ENCODE data around the gene SLC25A48. TPM values are rescaled to one million over a fixed set of nuclear protein-coding genes. Genes with fewer than 3 reads are reported as not detected.

Gene SLC25A48
- total RNA-seq, 1 experiment from 2014 or later = 0.38 TPM

- H3K36me3 ChIP-seq (replicated peaks; ENCODE audit: control insufficient read depth, insufficient read depth, low read length) = no peaks in the 10 kb centered on the region
- no peak for DNase-seq
- peaks cover 8% of the 10 kb centered on the region for H3K27me3 ChIP-seq (ENCODE audit: control insufficient read depth, insufficient read depth, low read length)
- H3K4me3 ChIP-seq (ENCODE audit: insufficient read depth, low read depth, low read length) = no peak overlapping the region
These were observed 56.8 kb downstream of the SLC25A48 start for GRCh38 chr5:135891268-135891667.

- peaks cover 8% of the 10 kb centered on the region for H3K27me3 ChIP-seq (ENCODE audit: control insufficient read depth, insufficient read depth, low read length)
- H3K4me3 ChIP-seq (ENCODE audit: insufficient read depth, low read depth, low read length) = no peak overlapping the region
- no peaks in the 10 kb centered on the region for H3K36me3 ChIP-seq (replicated peaks; ENCODE audit: control insufficient read depth, insufficient read depth, low read length)
- peak; percentile 68 for DNase-seq
These were observed 57.3 kb downstream of the SLC25A48 start for GRCh38 chr5:135891791-135892190.

GRCh38 chr5:135894276-135894675 is 59.8 kb downstream of the SLC25A48 start:
- H3K4me3 ChIP-seq (ENCODE audit: insufficient read depth, low read depth, low read length) = no peak overlapping the region
- DNase-seq = no peak
- H3K27me3 ChIP-seq (ENCODE audit: control insufficient read depth, insufficient read depth, low read length) = peaks cover 2% of the 10 kb centered on the region; the same call in 1 of the 2 replicates
- no peaks in the 10 kb centered on the region for H3K36me3 ChIP-seq (replicated peaks; ENCODE audit: control insufficient read depth, insufficient read depth, low read length)

DNA sequence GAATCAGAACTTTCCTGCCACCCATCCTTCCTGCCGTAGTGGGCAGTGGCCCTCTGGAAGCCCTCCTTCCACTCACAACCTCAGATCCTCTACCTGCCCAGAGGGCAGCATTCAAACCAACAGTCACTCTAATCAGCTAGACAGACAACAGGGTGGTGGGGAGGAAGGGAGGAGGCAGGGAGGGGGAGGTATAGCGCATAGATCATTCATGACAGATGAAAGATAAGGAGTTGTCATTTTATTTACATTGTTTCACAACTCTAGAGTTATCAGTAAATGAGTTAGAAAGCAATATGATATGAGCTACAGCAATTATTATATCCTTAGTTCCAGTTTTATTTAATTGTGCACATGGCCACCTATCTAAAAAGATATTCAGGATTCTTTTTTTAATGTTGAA is 60.3 kb downstream of the SLC25A48 start:
- no peak for DNase-seq
- Histone ChIP-seq H3K27me3 (ENCODE audit: control insufficient read depth, insufficient read depth, low read length) (peaks cover 2% of the 10 kb centered on the region; the same call in 1 of the 2 replicates), H3K36me3 (replicated peaks; ENCODE audit: control insufficient read depth, insufficient read depth, low read length) (no peaks in the 10 kb centered on the region), H3K4me3 (ENCODE audit: insufficient read depth, low read depth, low read length) (no peak overlapping the region)

DNA sequence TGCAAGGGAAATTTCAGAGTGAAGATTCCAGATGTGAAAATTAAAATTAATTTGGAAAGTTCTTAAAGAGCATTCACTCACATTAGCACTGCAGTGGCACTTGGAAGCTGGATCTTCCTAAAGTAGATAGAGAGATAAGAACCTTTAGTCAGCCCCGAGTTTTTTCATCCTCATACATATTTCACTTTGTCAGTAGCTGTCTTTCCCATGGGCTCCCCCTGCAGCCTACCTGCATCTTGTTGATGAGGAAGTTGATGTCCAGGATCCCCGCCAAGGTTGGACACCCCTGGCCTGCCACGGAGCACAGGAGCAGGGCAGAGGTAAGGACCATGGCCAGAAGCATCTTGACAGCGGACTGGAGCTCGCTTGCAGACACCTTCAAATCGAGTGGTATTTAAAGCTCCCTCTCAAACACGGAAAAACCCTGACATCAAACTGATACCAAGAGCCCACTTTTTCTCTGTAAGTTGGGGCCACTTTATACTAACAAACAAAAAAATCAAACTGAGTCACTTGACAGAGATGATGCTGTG is 61.1 kb downstream of the SLC25A48 start, which contains the start of gene IL9:
Gene IL9 (minus strand): TSS at position 368 of the 533 bp plus-strand sequence. CDS start 25 bp downstream, at position 343.
- Histone ChIP-seq H3K27me3 (ENCODE audit: control insufficient read depth, insufficient read depth, low read length) (peaks cover 2% of the 10 kb centered on the region; the same call in 1 of the 2 replicates), H3K36me3 (replicated peaks; ENCODE audit: control insufficient read depth, insufficient read depth, low read length) (no peaks in the 10 kb centered on the region), H3K4me3 (ENCODE audit: insufficient read depth, low read depth, low read length) (no peak within 1 kb of the TSS)
- DNase-seq = no peak

GRCh38 chr5:135898651-135899050 is 64.2 kb downstream of the SLC25A48 start:
- no peak overlapping the region for H3K4me3 ChIP-seq (ENCODE audit: insufficient read depth, low read depth, low read length)
- peaks cover 2% of the 10 kb centered on the region; the same call in 1 of the 2 replicates for H3K27me3 ChIP-seq (ENCODE audit: control insufficient read depth, insufficient read depth, low read length)
- H3K36me3 ChIP-seq (replicated peaks; ENCODE audit: control insufficient read depth, insufficient read depth, low read length) = no peaks in the 10 kb centered on the region
- DNase-seq = no peak

DNA sequence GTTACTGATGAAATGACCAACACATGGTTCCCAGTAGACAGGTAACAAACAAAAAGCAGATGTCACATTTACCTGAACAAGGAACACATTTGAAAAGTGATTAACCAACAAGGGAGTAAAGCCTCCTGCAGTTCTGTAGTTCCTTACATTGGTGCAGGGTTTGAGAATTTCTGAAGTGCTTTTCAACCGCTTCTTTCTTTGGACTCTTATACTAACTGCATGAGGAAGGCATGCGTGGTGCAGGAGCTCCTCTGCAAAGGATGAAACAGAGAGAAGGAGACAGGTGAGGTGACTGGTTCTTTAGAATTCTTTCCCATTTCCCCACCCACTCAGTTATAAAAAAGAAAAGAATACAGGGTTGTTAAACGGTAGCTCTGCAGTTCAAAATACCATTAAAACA is 65.8 kb downstream of the SLC25A48 start:
- no peak for DNase-seq
- Histone ChIP-seq H3K36me3 (replicated peaks; ENCODE audit: control insufficient read depth, insufficient read depth, low read length) (no peaks in the 10 kb centered on the region), H3K27me3 (ENCODE audit: control insufficient read depth, insufficient read depth, low read length) (peaks cover 2% of the 10 kb centered on the region; the same call in 1 of the 2 replicates), H3K4me3 (ENCODE audit: insufficient read depth, low read depth, low read length) (no peak overlapping the region)

DNA sequence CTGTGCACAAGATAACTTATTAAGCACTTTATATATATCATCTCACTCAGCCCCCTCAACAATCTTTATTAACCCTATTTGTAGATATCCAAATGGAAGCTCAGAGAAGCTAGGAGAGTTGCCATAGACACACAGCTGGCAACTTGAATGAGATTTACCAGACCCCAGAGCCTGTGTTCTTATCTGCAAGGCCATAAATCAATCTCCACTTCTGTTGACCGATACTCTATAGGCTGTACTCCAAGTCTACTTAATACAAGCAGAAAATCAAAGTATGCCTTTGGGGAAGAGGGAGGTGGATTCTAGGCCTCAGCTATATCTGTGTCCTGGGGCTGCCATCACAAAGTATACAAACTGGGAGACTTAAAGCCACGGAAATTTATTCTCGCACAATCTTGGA is 67.2 kb downstream of the SLC25A48 start:
- H3K36me3 ChIP-seq (replicated peaks; ENCODE audit: control insufficient read depth, insufficient read depth, low read length) = no peaks in the 10 kb centered on the region
- peaks cover 2% of the 10 kb centered on the region; the same call in 1 of the 2 replicates for H3K27me3 ChIP-seq (ENCODE audit: control insufficient read depth, insufficient read depth, low read length)
- no peak for DNase-seq
- H3K4me3 ChIP-seq (ENCODE audit: insufficient read depth, low read depth, low read length) = no peak overlapping the region

- peaks cover 2% of the 10 kb centered on the region; the same call in 1 of the 2 replicates for H3K27me3 ChIP-seq (ENCODE audit: control insufficient read depth, insufficient read depth, low read length)
- no peaks in the 10 kb centered on the region for H3K36me3 ChIP-seq (replicated peaks; ENCODE audit: control insufficient read depth, insufficient read depth, low read length)
- no peak for DNase-seq
- no peak overlapping the region for H3K4me3 ChIP-seq (ENCODE audit: insufficient read depth, low read depth, low read length)
These were observed 70.7 kb downstream of the SLC25A48 start for GRCh38 chr5:135905144-135905543.

DNA sequence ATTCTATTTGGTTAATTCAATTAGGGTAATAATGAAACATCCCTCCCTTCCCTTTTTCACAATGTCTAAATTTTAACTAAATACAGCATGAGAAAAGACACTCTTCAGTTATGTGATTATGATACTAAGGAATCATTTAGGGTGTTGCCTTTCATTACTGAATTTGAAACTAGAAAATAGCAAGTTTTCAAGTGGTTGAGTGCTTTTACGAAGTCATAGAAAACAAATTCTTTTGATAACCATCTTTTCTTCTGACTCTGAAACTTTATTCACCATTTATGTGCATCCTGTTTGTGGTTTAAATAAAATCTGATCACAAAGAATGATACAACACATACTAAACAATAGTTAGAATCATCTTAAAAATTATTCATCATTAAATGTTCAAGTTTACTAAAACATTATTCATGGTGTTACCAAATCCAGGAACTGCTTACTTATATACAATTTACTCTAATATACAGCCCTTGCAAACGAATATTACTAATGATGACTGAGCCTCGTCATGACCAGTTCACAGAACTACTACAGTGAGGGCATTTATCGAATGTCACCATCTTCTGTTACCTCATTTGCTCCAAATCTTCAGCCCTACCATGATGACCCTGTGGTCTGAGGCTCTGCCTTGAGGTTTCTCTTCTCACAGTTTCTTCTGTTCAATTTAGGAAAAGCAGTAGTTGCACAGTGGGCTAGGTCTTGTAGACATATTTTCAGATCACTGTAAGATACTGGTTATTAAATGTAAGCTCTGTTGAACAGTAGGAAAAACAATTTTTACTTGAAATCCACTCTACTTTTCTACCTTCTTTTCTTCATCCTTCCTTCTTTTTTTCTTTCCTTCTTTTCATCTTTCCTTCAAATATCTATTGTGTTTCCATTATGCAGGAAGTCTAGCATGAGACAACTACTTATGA is 79.5 kb downstream of the SLC25A48 start:
- H3K4me3 ChIP-seq (ENCODE audit: insufficient read depth, low read depth, low read length) = no peak overlapping the region
- H3K27me3 ChIP-seq (ENCODE audit: control insufficient read depth, insufficient read depth, low read length) = peaks cover 8% of the 10 kb centered on the region; the same call in 1 of the 2 replicates
- DNase-seq = no peak
- H3K36me3 ChIP-seq (replicated peaks; ENCODE audit: control insufficient read depth, insufficient read depth, low read length) = no peaks in the 10 kb centered on the region

DNA sequence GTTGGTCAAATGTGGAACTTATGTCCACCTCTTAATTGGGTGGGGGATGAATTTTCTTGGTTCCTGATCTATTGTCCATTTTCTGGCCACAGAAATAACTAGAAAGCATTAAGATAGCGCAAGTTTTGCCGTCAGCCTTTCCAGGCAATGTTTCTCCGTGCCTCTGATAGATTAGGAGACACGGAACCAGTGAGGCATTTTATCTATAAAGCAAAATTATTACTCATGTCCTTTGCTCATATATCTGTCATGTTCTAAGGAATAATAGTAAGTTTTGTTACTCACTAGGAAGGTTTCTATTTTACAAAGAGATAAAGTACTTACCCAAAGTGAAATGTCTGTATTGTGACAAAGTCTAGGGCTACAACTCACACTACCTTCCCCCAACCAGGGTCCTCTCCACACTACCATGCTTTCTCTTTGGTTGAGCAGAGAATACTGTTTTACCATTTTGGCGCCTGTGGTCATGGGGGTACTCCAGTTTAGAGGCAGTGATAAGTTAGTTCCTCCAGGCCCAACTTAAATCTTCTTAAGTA is 81.1 kb downstream of the SLC25A48 start:
- Histone ChIP-seq H3K27me3 (ENCODE audit: control insufficient read depth, insufficient read depth, low read length) (peaks cover 8% of the 10 kb centered on the region; the same call in 1 of the 2 replicates), H3K36me3 (replicated peaks; ENCODE audit: control insufficient read depth, insufficient read depth, low read length) (no peaks in the 10 kb centered on the region), H3K4me3 (ENCODE audit: insufficient read depth, low read depth, low read length) (no peak overlapping the region)
- no peak for DNase-seq

- Histone ChIP-seq H3K36me3 (replicated peaks; ENCODE audit: control insufficient read depth, insufficient read depth, low read length) (no peaks in the 10 kb centered on the region), H3K4me3 (ENCODE audit: insufficient read depth, low read depth, low read length) (no peak overlapping the region), H3K27me3 (ENCODE audit: control insufficient read depth, insufficient read depth, low read length) (peaks cover 6% of the 10 kb centered on the region; the same call in 1 of the 2 replicates)
- DNase-seq = no peak
These were observed 82.3 kb downstream of the SLC25A48 start for GRCh38 chr5:135916638-135917263.

DNA sequence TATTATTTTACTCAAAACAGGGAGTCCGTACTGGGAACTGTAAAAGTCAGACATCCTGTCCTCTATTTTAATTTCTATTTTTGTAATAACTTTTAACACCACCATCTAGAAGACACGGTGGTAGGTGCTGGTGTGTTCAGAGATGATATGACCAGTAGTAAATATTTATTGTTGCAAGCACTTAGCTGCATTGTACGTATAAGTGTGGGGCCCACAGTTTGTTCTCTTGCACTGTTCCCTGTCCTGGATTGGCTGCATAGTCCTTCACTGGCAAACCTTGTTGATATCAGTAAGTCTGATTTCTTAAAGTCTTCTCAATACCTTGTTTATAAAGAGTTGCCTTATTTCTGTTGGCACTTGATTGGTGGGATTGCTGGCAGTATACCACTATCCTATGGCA is 85.7 kb downstream of the SLC25A48 start:
- H3K27me3 ChIP-seq (ENCODE audit: control insufficient read depth, insufficient read depth, low read length) = peaks cover 9% of the 10 kb centered on the region
- DNase-seq = no peak
- H3K36me3 ChIP-seq (replicated peaks; ENCODE audit: control insufficient read depth, insufficient read depth, low read length) = no peaks in the 10 kb centered on the region
- H3K4me3 ChIP-seq (ENCODE audit: insufficient read depth, low read depth, low read length) = no peak overlapping the region

- Histone ChIP-seq H3K36me3 (replicated peaks; ENCODE audit: control insufficient read depth, insufficient read depth, low read length) (no peaks in the 10 kb centered on the region), H3K4me3 (ENCODE audit: insufficient read depth, low read depth, low read length) (no peak overlapping the region), H3K27me3 (ENCODE audit: control insufficient read depth, insufficient read depth, low read length) (peaks cover 6% of the 10 kb centered on the region)
- DNase-seq = no peak
These were observed 86.9 kb downstream of the SLC25A48 start for GRCh38 chr5:135921388-135921787.

Measured in H7 (cell line).